PFSK-1 (cell line): ENCODE results near the gene CSNK1G2.

Source experiments
- FOXP2 ChIP-seq: optimal IDR thresholded peaks from 2 replicates; pipeline ENCODE3; 2011; ENCODE audit warnings: borderline replicate concordance, control low read depth, inconsistent platforms; ENCODE audit not compliant: insufficient read depth; ENCODE audit errors: extremely low read length, extremely low read depth
- POLR2AphosphoS5 ChIP-seq: IDR thresholded peaks from 2 replicates; pipeline ENCODE4 v1.6.1; 2012; ENCODE audit warnings: low read depth, mild to moderate bottlenecking, control low read depth, low read length, moderate library complexity
- SIN3A ChIP-seq: IDR thresholded peaks from 2 replicates; pipeline ENCODE4 v1.6.1; 2012; ENCODE audit warnings: mild to moderate bottlenecking, low read length, moderate library complexity, borderline replicate concordance; ENCODE audit not compliant: insufficient read depth
- TAF1 ChIP-seq: IDR thresholded peaks from 2 replicates; pipeline ENCODE4 v1.6.1; 2012; ENCODE audit warnings: low read length, control low read depth, borderline replicate concordance; ENCODE audit not compliant: insufficient read depth
- TF ChIP-seq, protein P1 (sequence below), 2 experiments: IDR thresholded peaks; 2 replicates each; pipeline versions ENCODE4 v1.6.1 to v1.8.0; 2011 to 2012; ENCODE audit warnings: low read depth in 2 of 2, low read length in 2 of 2, control low read depth in 1 of 2, inconsistent platforms in 1 of 2, mild to moderate bottlenecking in 1 of 2, moderate library complexity in 1 of 2; ENCODE audit not compliant: insufficient read depth in 1 of 2

DNA sequence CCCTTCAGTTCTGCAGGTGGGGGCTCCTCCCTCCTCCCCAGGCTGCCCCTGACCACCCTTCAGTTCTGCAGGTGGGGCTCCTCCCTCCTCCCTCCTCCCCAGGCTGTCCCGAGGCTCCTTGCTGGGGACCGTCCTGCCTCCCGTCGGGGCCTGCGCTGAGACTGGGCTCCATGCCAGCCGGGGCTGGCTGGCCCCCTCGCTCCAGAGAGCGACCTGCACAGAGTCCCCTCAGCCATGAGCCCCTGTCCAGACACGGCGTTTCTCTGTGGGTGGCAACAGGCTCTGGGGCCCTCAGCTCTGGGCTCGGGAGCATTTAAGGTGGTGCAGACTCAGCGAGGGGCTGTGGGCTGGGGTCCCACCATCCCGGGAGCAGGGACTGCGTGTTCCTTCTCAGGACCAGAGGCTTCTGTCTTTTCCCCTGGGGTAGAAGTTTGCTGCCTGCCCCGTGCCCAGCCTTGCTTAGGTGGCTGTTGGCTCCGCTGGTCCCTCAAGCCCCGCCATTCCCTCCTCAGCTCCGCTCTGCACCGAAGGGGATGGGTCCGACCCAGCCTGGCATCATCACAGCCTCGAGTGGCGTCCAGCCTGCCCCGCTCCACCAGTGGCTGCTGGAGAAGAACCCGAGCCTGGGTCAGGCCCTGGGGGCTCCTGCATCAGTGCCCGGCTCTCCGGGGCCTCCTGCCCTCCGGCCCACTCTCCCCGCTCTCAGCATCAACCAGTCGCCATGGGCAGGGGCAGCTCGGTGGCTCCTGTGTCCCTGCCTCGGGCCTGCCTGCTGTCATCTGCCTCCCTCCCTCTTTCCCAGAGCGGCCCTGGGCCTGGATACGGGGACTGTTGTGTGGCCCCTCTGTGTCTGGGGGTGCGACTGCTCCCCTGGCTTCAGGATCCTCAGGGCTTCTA, 27.6 kb downstream of the CSNK1G2 start:
- no peak for TF ChIP-seq TAF1
- TF ChIP-seq POLR2AphosphoS5: no peak
- TF ChIP-seq, protein P1, sequence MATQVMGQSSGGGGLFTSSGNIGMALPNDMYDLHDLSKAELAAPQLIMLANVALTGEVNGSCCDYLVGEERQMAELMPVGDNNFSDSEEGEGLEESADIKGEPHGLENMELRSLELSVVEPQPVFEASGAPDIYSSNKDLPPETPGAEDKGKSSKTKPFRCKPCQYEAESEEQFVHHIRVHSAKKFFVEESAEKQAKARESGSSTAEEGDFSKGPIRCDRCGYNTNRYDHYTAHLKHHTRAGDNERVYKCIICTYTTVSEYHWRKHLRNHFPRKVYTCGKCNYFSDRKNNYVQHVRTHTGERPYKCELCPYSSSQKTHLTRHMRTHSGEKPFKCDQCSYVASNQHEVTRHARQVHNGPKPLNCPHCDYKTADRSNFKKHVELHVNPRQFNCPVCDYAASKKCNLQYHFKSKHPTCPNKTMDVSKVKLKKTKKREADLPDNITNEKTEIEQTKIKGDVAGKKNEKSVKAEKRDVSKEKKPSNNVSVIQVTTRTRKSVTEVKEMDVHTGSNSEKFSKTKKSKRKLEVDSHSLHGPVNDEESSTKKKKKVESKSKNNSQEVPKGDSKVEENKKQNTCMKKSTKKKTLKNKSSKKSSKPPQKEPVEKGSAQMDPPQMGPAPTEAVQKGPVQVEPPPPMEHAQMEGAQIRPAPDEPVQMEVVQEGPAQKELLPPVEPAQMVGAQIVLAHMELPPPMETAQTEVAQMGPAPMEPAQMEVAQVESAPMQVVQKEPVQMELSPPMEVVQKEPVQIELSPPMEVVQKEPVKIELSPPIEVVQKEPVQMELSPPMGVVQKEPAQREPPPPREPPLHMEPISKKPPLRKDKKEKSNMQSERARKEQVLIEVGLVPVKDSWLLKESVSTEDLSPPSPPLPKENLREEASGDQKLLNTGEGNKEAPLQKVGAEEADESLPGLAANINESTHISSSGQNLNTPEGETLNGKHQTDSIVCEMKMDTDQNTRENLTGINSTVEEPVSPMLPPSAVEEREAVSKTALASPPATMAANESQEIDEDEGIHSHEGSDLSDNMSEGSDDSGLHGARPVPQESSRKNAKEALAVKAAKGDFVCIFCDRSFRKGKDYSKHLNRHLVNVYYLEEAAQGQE (IDR thresholded peaks at IDR 0.05; ENCODE audit: insufficient read depth in 1 of 2, low read depth in 2 of 2, low read length in 2 of 2): no peak
- no peak for TF ChIP-seq SIN3A
- TF ChIP-seq FOXP2: no peak
